Peyer's patch (tissue), 4 donors: Measurements from ENCODE around the gene ZNF443. TPM values are rescaled to one million over a fixed set of nuclear protein-coding genes. Genes with fewer than 3 reads are reported as not detected.
"Not testable (repeated sequence)": the region's sequence is repeated elsewhere in the genome, so short reads cannot be mapped to it uniquely, and the experiment has no call there.

Experiments
- DNase-seq, 3 donors: peaks; one replicate each; pipeline ENCODE4 v3.0.0-alpha.2; 2017 to 2019
- H3K27ac ChIP-seq, 4 donors: fragments of 200-600 bp; sonication (generic); one replicate each; pipeline ENCODE4 v1.5.1; 2016 to 2019
- H3K27me3 ChIP-seq, 2 donors: fragments of 200-600 bp; sonication (generic); one replicate each; pipeline ENCODE4 v1.5.1; 2019
- H3K36me3 ChIP-seq, 3 donors: fragments of 200-600 bp; sonication (generic); one replicate each; pipeline ENCODE4 v1.5.1; 2016 to 2019
- H3K4me1 ChIP-seq, 4 donors: fragments of 200-600 bp; sonication (generic); one replicate each; pipeline ENCODE4 v1.5.1; 2016 to 2019
- H3K4me3 ChIP-seq, 4 donors: fragments of 200-600 bp; sonication (generic); 1 replicate in 3 of 4; 2 replicates in 1 of 4; pipeline ENCODE4 v1.5.1; 2016 to 2019; ENCODE audit warnings: mild to moderate bottlenecking in 1 of 4
- H3K9me3 ChIP-seq, 4 donors: fragments of 200-600 bp; sonication (generic); one replicate each; pipeline ENCODE4 v1.5.1; 2016 to 2019; ENCODE audit warnings: mild to moderate bottlenecking in 1 of 4
- CTCF ChIP-seq, 6 experiments: fragments of 450-650 bp in 4 of 6; fragments of 200-600 bp in 2 of 6; sonication (generic) in 1 of 6; IDR thresholded peaks; one replicate each; pipeline ENCODE4 v1.5.1; 2017 to 2019; ENCODE audit warnings: antibody characterized with exemption in 6 of 6, mild to moderate bottlenecking in 3 of 6, moderate library complexity in 1 of 6
- POLR2A ChIP-seq, 2 donors: fragments of 450-650 bp; IDR thresholded peaks; one replicate each; pipeline ENCODE4 v1.5.1; 2017; ENCODE audit warnings: antibody characterized with exemption in 2 of 2, mild to moderate bottlenecking in 2 of 2, moderate library complexity in 2 of 2
- total RNA-seq, 4 donors: library from RNA; depleted of rRNA; stranded (reverse); fragments of >200 nt; gene quantifications; one replicate each; pipeline ENCODE4 v1.1.0, GENCODE V29; 2016

The ZNF443 gene
- total RNA-seq, 4 donors from 2014 or later, result 6.3 to 10.7 (median 7.5) TPM

- H3K27me3 ChIP-seq, result no peaks in the 10 kb centered on the region
- H3K4me3 ChIP-seq, result no peak overlapping the region
- H3K9me3 ChIP-seq, result no peaks in the 10 kb centered on the region
- TF ChIP-seq CTCF (IDR thresholded peaks at IDR 0.05), result no peak
- no peak for TF ChIP-seq POLR2A (IDR thresholded peaks at IDR 0.05)
- DNase-seq, result no peak
- H3K36me3 ChIP-seq, result no peaks in the 10 kb centered on the region
- H3K4me1 ChIP-seq, result peaks cover 0 to 14% (median 0%) of the 10 kb centered on the region in 4 donors
- H3K27ac ChIP-seq, result no peak overlapping the region
Observed at GRCh38 chr19:12482509-12482886, 41.7 kb upstream of the ZNF443 start.

- Histone ChIP-seq H3K27me3 (no peaks in the 10 kb centered on the region), H3K27ac (no peak overlapping the region), H3K4me3 (no peak overlapping the region), H3K9me3 (no peaks in the 10 kb centered on the region), H3K4me1 (peaks cover 0 to 14% (median 0%) of the 10 kb centered on the region in 4 donors), H3K36me3 (no peaks in the 10 kb centered on the region)
- DNase-seq, result no peak
- TF ChIP-seq POLR2A (IDR thresholded peaks at IDR 0.05) (no peak), CTCF (IDR thresholded peaks at IDR 0.05) (no peak)
Observed at GRCh38 chr19:12481781-12482508, 41.1 kb upstream of the ZNF443 start.

- no peak overlapping the region for H3K27ac ChIP-seq
- peaks cover 0 to 7% (median 0%) of the 10 kb centered on the region in 4 donors for H3K4me1 ChIP-seq
- no peak overlapping the region for H3K4me3 ChIP-seq
- TF ChIP-seq CTCF (IDR thresholded peaks at IDR 0.05), result no peak
- no peak for TF ChIP-seq POLR2A (IDR thresholded peaks at IDR 0.05)
- no peaks in the 10 kb centered on the region for H3K27me3 ChIP-seq
- H3K36me3 ChIP-seq, result no peaks in the 10 kb centered on the region
- no peaks in the 10 kb centered on the region for H3K9me3 ChIP-seq
- DNase-seq, result no peak
Observed at GRCh38 chr19:12478234-12478941, 37.6 kb upstream of the ZNF443 start.

- not testable (repeated sequence) for H3K27ac ChIP-seq, H3K27me3 ChIP-seq, H3K4me1 ChIP-seq, DNase-seq, H3K4me3 ChIP-seq
- H3K36me3 ChIP-seq, result peaks cover 0 to 29% (median 0%) of the 10 kb centered on the region in 3 donors
- H3K9me3 ChIP-seq, result peaks cover 0 to 49% (median 15%) of the 10 kb centered on the region in 4 donors
Observed at GRCh38 chr19:12467651-12468050, 26.8 kb upstream of the ZNF443 start.

- Histone ChIP-seq H3K27ac (no peak overlapping the region), H3K36me3 (peaks cover 0 to 29% (median 0%) of the 10 kb centered on the region in 3 donors), H3K4me1 (no peaks in the 10 kb centered on the region), H3K27me3 (no peaks in the 10 kb centered on the region), H3K9me3 (peaks cover 0 to 49% (median 15%) of the 10 kb centered on the region in 4 donors), H3K4me3 (no peak overlapping the region)
- no peak for DNase-seq
- TF ChIP-seq POLR2A (IDR thresholded peaks at IDR 0.05) (no peak), CTCF (IDR thresholded peaks at IDR 0.05) (no peak)
Observed at GRCh38 chr19:12465211-12465610, 24.4 kb upstream of the ZNF443 start.

GRCh38 chr19:12464769-12465168 is 23.9 kb upstream of the ZNF443 start:
- Histone ChIP-seq H3K36me3 (peaks cover 0 to 29% (median 0%) of the 10 kb centered on the region in 3 donors), H3K27ac (no peak overlapping the region), H3K9me3 (peaks cover 0 to 51% (median 15%) of the 10 kb centered on the region in 4 donors), H3K27me3 (no peaks in the 10 kb centered on the region), H3K4me1 (no peaks in the 10 kb centered on the region), H3K4me3 (no peak overlapping the region)
- DNase-seq, result no peak
- no peak for TF ChIP-seq POLR2A (IDR thresholded peaks at IDR 0.05)
- no peak for TF ChIP-seq CTCF (IDR thresholded peaks at IDR 0.05)

- Histone ChIP-seq H3K9me3 (peaks cover 0 to 51% (median 15%) of the 10 kb centered on the region in 4 donors), H3K36me3 (peaks cover 0 to 29% (median 0%) of the 10 kb centered on the region in 3 donors)
- H3K27ac ChIP-seq, H3K27me3 ChIP-seq, DNase-seq, H3K4me3 ChIP-seq, H3K4me1 ChIP-seq: not testable (repeated sequence)
Observed at GRCh38 chr19:12464139-12464538, 23.3 kb upstream of the ZNF443 start.
